SHP77 (cell line): Measurements from ENCODE around the gene MRPL57.
"Not testable (repeated sequence)": the region's sequence is repeated elsewhere in the genome, so short reads cannot be mapped to it uniquely, and the experiment has no call there.

Experiments
- DNase-seq, 2 experiments: peaks; one replicate each; lab custom pipeline; 2025; lab: John Stamatoyannopoulos, UW

MRPL57 gene

DNA sequence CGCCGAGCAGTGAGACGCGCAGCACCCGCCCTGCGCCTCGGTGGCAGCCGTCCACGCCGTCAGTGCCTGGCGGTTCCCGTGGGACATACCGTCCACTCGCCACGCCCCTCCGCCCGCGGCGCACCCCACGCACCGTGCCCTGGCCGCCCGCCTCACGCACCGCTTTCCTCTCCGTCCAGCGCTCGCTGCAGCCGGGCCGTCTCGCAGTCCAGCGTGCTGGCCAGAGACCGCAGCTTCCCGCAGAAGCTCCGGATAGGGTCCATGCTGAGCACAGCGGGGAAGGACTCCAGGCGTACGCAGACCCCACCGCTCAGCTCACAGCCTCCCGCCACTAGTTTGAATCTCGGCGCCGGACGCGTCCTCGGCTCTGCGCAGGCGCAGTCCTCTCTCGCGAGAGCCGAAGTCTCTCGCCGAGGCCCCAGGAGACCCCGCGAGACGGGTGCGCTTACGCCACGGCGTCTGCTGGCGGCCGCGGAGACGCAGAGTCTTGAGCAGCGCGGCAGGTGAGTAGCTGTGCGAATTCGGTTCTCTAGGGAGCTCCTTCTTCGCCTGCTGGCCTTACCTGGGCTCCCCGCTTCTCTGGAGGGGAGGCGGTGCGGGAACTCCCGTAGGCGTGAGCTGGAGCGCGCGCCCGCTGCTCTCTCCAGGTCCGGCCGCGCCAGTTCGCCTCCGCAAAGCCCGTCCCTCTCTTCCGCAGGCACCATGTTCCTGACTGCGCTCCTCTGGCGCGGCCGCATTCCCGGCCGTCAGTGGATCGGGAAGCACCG, at the start of gene MRPL57, which contains the start of gene SKA3:
TSS of gene MRPL57 (plus strand) at position 444 of the 767 bp plus-strand sequence. CDS start at position 703, 259 bp downstream.
TSS of gene SKA3 (minus strand) at position 338 of the 767 bp plus-strand sequence. CDS start at position 263, 75 bp downstream.
- peak; percentile 89 to 96 for DNase-seq

DNA sequence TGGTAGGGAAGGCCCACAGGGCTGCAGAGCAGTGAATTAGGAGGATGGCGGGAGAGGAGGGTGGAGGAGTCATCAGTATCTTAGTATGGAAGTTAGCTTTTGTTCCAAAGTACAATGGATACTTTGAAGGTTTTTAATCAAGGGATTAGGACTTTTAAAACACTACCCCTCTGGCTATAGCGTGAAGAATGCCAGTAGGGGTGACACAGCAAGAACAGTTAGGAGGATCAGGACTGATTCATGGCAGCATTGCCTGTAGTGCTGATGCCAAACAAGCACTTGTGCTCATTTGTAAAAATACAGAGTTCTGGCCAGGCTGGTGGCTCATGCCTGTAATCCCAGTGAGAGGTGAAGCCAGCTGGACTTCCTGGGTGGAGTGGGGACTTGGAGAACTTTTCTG, 46.3 kb upstream of the MRPL57 start:
- no peak for DNase-seq

- no peak for DNase-seq
These were observed 43.4 kb upstream of the MRPL57 start for GRCh38 chr13:21133077-21133476.

DNA sequence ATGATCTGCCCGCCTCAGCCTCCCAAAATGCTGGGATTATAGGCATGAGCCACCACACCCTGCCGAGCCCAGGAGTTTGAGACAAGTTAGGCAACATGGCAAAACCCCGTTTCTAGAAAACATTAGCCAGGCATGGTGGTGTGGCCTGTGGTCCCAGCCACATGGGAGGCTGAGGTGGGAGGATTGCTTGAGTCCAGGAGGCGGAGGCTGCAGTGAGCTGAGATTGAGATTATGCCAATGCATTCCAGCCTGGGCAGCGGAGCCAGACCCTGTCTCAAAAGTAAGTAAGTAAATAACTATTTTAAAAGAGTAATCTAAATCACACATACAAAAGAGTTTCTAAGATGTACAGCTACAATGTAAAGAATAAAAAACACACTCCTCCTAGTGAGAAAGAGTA, 42.0 kb upstream of the MRPL57 start:
- no peak for DNase-seq

- DNase-seq: not testable (repeated sequence)
These were observed 40.6 kb upstream of the MRPL57 start for GRCh38 chr13:21135833-21136232.

DNA sequence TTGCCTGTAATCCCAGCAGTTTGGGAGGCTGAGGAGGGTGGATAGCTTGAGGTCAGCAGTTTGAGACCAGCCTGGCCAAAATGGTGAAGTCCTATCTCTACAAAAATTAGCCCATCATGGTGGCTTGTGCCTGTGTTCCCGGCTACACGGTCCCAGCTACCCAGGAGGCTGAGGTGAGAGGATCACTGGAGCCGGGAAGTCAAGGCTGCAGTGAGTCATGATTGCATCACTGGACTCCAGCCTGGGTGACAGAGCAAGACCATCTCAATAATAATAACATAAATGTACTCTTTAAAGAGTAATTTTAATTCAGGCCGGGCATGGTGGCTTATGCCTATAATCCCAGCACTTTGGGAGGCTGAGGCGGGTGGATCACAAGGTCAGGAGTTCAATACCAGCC, 38.8 kb upstream of the MRPL57 start:
- no peak for DNase-seq

DNA sequence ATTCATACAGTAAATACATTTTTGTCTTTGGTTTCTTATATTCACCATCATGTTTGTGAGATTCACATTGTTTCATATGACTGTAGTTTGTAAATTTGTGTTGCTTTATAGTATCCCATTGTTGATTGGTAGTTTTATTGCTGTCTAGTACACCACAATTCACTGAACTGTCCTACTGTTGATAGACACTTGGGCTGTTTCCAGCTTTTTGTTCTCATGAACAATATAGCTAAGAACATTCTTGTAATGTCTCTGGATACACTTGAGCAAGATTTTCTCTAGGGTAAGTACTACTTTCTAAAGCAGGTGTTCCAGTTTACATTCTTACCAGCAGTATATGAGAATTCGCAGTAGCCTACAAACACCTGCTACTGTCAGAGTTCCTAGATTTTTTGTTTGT, 37.9 kb upstream of the MRPL57 start:
- no peak for DNase-seq

- DNase-seq: no peak
These were observed 37.1 kb upstream of the MRPL57 start for GRCh38 chr13:21139374-21139773.

DNA sequence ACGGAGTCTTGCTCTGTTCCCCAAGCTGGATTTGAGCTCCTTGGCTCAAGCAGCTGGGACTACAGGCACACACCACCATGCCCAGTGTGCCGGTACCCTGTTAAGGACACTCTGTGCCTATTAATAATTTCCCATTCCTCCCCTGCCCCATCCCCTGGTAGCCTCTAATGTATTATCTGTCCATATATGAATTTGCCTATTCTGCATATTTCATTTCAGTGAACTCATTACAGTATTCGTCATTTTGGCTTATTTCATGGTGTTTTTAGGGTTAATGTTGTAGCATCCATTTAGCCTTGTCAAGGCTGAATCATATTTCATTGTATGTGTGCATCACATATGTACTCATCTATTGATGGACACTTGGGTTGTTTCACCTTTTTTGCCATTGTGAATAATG, 33.7 kb upstream of the MRPL57 start:
- DNase-seq: no peak

- DNase-seq: no peak
These were observed 28.6 kb upstream of the MRPL57 start for GRCh38 chr13:21147827-21148226.

DNA sequence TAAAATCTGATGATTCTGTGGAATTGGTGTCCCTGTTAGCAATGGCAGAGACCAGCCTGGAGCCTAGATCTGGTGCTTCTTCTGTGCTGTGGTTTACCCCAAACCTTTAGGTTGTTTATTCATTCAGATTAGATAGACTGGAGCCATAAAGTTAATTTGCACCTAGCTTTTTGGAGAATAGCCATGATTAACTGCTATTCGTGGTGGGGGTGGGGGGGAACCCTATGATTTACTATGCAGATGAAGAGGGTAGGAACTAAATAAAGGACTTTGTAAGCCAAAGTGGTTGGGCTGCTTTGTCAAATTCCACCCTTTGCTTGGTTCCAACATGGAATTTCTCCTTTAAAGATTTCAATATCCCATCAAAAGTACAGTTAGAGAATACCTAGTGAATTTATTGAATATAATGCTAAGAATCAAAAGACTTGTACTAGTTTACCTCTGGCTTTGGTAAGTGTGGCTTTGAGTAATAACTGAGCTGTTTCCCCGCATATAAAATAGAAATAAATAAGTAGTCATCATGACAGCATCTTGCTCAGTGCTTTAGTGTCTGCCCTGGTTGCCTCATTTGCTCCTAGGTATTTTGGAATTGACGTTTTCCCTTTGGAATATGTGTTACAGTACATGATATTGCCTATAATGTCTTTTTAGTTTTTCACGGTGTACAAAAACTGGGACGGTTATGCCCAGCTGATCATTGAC, 27.8 kb upstream of the MRPL57 start:
- no peak for DNase-seq

DNA sequence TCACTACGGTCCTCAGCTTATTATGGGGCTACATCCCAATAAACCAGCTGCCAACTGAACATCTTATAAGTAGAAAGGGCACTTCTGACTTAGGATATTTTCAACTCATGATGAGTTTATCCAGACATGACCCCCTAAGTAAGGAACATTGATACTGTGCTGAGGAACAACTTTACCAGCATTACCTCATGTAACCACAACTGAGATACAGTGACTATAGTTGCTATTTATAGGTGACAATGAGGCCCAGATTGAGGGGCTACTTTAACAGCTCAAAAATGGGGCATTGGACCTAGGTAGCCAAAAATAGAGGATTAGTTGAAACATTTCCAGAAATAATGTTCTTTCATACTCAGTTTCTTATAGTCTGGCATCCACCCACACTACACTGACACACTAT, 26.9 kb upstream of the MRPL57 start:
- no peak for DNase-seq

- DNase-seq: no peak
These were observed 26.4 kb upstream of the MRPL57 start for GRCh38 chr13:21150013-21150412.

GRCh38 chr13:21152251-21152899, 24.1 kb upstream of the MRPL57 start:
- DNase-seq: no peak

GRCh38 chr13:21164631-21165030, 11.8 kb upstream of the MRPL57 start:
- no peak for DNase-seq

DNA sequence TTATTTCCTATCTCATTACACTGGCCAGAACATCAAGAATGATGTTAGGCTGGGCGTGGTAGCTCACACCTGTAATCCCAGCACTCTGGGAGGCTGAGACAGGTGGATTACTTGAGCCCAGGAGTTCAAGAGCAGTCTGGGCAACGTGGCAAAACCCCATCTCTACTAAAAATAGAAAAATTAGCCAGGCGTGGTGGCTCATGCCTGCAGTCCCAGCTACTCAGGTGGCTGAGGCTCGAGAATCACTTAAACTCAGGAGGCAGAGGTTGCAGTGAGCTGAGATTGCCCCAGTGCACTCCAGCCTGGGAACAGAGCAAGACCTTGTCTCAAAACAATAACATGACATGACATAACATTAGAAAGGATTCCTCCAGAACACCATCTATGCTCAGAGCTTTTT, 10.9 kb upstream of the MRPL57 start:
- DNase-seq: not testable (repeated sequence)

DNA sequence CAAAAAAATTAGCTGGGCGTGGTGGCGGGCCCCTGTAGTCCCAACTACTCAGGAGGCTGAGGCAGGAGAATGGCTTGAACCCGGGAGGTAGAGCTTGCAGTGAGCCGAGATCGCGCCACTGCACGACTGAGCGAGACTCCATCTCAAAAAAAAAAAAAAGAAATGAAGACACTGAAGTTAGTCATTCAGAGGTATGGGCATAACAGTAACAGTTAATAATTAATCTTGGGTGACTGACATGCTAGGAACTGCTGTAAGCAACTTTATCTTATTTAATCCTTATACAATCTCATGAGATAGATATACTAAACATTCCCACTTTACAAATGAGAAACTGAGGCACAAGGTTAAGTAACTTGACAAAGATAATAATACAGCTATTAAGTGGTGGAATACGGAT, 5.0 kb upstream of the MRPL57 start:
- DNase-seq: no peak

GRCh38 chr13:21173767-21174166, 2.7 kb upstream of the MRPL57 start:
- not testable (repeated sequence) for DNase-seq

DNA sequence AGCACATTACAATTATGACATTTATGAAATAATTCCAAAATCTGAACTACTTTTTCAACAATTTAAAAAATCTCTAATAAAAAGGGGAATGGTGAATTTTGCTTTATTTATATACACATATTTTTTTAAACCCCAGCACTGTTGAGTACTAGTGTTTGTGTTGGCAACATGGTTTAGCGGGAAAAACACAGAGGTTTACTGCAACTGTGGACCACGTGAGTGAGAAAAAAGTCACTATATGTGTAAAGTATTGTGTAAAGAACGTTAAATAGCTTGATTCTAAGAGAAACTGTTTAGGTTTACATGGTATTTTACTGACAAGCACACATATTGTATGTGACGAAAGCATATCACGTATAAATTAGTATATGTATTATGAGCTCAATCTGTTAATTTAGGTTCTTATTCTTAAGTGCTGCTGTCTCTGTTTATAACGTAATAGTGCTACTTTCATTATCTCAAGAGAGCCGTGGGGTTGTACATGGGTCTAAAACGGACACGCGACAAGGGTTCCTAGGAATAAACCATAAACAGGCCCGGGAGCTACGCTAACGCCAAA, 723 bp upstream of the MRPL57 start:
- DNase-seq: no peak

- DNase-seq: no peak
These were observed 475 bp downstream of the MRPL57 start for GRCh38 chr13:21176982-21177284.

DNA sequence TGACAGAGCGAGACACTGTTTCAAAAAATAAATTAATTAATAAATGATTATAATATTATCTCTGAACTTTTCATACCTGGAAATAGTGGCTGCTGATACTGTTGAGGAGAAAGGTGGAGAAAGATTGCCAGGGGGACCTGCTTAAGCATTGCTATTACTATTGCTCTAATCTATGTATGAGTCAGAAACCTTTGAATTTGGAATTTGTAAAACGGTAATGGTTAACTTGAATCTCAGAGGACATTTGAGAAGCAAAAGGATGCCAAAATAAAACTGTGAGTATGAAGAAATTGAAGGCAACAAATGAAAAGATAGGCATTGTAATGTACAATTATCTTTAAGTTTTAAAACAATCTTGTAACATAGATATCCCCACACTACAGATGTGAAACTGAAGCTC, 5.2 kb downstream of the MRPL57 start:
- DNase-seq: no peak

DNA sequence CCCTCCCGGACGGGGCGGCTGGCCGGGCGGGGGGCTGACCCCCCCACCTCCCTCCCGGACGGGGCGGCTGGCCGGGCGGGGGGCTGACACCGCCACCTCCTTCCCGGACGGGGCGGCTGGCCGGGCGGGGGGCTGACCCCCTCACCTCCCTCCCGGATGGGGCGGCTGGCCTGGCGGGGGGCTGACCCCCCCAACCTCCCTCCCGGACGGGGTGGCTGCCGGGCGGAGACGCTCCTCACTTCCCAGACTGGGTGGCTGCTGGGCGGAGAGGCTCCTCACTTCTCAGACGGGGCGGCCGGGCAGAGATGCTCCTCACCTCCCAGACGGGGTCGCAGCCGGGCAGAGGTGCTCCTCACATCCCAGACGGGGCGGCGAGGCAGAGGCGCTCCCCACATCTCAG, 10.0 kb downstream of the MRPL57 start:
- DNase-seq: not testable (repeated sequence)

DNA sequence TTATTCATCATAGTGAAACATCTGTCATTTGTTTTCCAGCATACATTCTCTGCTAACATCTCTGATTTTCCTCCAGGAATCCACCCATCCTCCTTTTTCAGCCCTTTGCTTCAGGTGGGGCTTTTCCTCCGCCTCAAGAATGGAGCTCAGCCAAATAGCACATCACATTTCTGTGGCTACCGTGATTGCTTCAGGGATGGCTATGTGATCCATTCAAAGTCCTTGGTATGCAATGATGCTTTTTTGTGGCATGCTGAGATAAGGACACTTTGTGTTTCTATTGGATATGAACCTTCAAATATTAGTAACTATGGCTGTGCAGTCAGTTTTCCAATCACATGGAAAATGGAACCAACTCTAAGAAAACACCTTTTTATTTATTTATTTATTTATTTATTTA, 18.3 kb downstream of the MRPL57 start:
- not testable (repeated sequence) for DNase-seq
